Breast epithelium (tissue), 4 donors: ENCODE results near the gene GPHA2. TPM values are rescaled to one million over a fixed set of nuclear protein-coding genes. Genes with fewer than 3 reads are reported as not detected.

Experiments used
- DNase-seq, 2 donors: peaks; one replicate each; pipeline ENCODE4 v3.0.0-alpha.2; 2019; ENCODE audit warnings: low spot score in 2 of 2
- H3K27ac ChIP-seq, 2 donors: fragments of 200-600 bp; sonication (generic) in 1 of 2; one replicate each; pipeline ENCODE4 v1.5.1; 2016 to 2019; ENCODE audit warnings: mild to moderate bottlenecking in 1 of 2
- H3K27me3 ChIP-seq, 2 donors: fragments of 200-600 bp; sonication (generic) in 1 of 2; one replicate each; pipeline versions ENCODE4 v1.5.1 to v1.6.0; 2017 to 2019; ENCODE audit warnings: control low read depth in 1 of 2, mild to moderate bottlenecking in 1 of 2
- H3K36me3 ChIP-seq: fragments of 200-600 bp; one replicate; pipeline ENCODE4 v1.5.1; 2019
- H3K4me1 ChIP-seq, 2 donors: fragments of 200-600 bp; sonication (generic); one replicate each; pipeline ENCODE4 v1.5.1; 2016 to 2019; ENCODE audit warnings: control low read depth in 1 of 2
- H3K4me3 ChIP-seq, 3 donors: fragments of 200-600 bp; sonication (generic); 1 replicate in 2 of 3; 2 replicates in 1 of 3; pipeline ENCODE4 v1.5.1; 2016 to 2019; ENCODE audit warnings: mild to moderate bottlenecking in 3 of 3, moderate library complexity in 2 of 3
- H3K9me3 ChIP-seq, 2 donors: fragments of 200-600 bp; sonication (generic) in 1 of 2; one replicate each; pipeline ENCODE4 v1.5.1; 2016 to 2019; ENCODE audit warnings: control low read depth in 1 of 2
- POLR2A ChIP-seq: fragments of 450-650 bp; IDR thresholded peaks from one replicate; pipeline ENCODE4 v1.6.1; 2016; ENCODE audit warnings: antibody characterized with exemption, mild to moderate bottlenecking, moderate library complexity
- POLR2AphosphoS5 ChIP-seq, 3 donors: sonication (generic); formaldehyde crosslinking; IDR thresholded peaks; one replicate each; pipeline ENCODE4 v1.6.1; 2017; ENCODE audit warnings: antibody characterized with exemption in 3 of 3
- intact Hi-C: fragments of 100-400 bp; cut with DNase I; formaldehyde crosslinking; loops from one replicate; pipeline ENCODE4 v1.15.1; 2023; ENCODE audit warnings: low total_unique reads
- total RNA-seq, 3 donors: library from RNA; depleted of rRNA; stranded (reverse); fragments of >200 nt; gene quantifications; one replicate each; pipeline ENCODE4 v1.1.0, GENCODE V29; 2016
- TF ChIP-seq, protein P1 (sequence below), 3 donors: fragments of 450-650 bp; IDR thresholded peaks; one replicate each; pipeline ENCODE4 v1.5.1; 2016 to 2017; ENCODE audit warnings: antibody characterized with exemption in 3 of 3, mild to moderate bottlenecking in 3 of 3, moderate library complexity in 3 of 3

The GPHA2 gene
- total RNA-seq, 3 donors from 2014 or later = not detected

DNA sequence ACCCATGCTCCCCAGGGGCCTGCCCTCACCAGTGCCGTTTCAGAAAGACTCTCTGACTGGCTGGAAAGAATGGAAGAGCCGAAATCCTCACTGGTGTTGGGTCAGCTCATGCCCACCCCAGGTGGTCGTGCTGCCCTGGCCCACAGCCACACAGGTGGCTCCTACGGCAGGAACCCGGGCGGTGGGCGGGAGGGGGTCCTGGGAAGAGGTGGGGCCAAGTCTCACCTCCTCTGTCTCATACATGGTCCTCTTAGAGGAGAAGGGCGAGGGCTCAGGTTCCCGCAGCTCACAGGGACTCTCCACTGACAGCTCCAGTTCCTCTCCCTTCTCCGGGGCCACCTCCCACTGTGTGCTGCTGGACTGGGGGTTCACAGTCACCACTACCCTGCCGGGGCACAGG lies 26.9 kb downstream of the GPHA2 start:
- Histone ChIP-seq H3K27me3 (no peaks in the 10 kb centered on the region), H3K4me3 (no peak overlapping the region), H3K9me3 (no peaks in the 10 kb centered on the region), H3K36me3 (peaks cover 22% of the 10 kb centered on the region), H3K4me1 (no peaks in the 10 kb centered on the region), H3K27ac (no peak overlapping the region)
- TF ChIP-seq POLR2AphosphoS5 (IDR thresholded peaks at IDR 0.05) = no peak
- no peak for TF ChIP-seq POLR2A
- TF ChIP-seq, protein P1, sequence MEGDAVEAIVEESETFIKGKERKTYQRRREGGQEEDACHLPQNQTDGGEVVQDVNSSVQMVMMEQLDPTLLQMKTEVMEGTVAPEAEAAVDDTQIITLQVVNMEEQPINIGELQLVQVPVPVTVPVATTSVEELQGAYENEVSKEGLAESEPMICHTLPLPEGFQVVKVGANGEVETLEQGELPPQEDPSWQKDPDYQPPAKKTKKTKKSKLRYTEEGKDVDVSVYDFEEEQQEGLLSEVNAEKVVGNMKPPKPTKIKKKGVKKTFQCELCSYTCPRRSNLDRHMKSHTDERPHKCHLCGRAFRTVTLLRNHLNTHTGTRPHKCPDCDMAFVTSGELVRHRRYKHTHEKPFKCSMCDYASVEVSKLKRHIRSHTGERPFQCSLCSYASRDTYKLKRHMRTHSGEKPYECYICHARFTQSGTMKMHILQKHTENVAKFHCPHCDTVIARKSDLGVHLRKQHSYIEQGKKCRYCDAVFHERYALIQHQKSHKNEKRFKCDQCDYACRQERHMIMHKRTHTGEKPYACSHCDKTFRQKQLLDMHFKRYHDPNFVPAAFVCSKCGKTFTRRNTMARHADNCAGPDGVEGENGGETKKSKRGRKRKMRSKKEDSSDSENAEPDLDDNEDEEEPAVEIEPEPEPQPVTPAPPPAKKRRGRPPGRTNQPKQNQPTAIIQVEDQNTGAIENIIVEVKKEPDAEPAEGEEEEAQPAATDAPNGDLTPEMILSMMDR (IDR thresholded peaks at IDR 0.05) = no peak
- intact Hi-C loops = no loop called here
- no peak for DNase-seq

DNA sequence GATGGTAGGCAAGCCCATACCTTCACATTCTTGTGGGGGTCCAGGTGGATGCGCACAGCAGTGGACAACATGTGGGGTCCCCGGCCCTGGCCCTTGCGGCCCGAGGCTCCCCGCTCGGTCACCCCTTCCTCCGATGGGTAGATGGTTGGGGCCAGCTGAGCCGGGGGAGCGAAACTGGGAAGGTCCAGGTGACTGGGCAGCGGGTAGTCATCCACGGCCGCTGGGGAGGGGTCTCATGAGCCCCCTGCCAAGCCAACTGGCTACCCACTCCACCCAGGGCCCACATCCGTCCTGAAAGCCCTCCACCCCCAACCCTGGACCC lies 29.4 kb downstream of the GPHA2 start:
- Histone ChIP-seq H3K4me1 (no peaks in the 10 kb centered on the region), H3K27ac (no peak overlapping the region), H3K36me3 (peaks cover 25% of the 10 kb centered on the region), H3K4me3 (no peak overlapping the region), H3K27me3 (no peaks in the 10 kb centered on the region), H3K9me3 (no peaks in the 10 kb centered on the region)
- no peak for TF ChIP-seq POLR2A
- TF ChIP-seq POLR2AphosphoS5 (IDR thresholded peaks at IDR 0.05) = no peak
- TF ChIP-seq, protein P1 (IDR thresholded peaks at IDR 0.05) = no peak
- intact Hi-C loops = no loop called here
- DNase-seq = no peak

DNA sequence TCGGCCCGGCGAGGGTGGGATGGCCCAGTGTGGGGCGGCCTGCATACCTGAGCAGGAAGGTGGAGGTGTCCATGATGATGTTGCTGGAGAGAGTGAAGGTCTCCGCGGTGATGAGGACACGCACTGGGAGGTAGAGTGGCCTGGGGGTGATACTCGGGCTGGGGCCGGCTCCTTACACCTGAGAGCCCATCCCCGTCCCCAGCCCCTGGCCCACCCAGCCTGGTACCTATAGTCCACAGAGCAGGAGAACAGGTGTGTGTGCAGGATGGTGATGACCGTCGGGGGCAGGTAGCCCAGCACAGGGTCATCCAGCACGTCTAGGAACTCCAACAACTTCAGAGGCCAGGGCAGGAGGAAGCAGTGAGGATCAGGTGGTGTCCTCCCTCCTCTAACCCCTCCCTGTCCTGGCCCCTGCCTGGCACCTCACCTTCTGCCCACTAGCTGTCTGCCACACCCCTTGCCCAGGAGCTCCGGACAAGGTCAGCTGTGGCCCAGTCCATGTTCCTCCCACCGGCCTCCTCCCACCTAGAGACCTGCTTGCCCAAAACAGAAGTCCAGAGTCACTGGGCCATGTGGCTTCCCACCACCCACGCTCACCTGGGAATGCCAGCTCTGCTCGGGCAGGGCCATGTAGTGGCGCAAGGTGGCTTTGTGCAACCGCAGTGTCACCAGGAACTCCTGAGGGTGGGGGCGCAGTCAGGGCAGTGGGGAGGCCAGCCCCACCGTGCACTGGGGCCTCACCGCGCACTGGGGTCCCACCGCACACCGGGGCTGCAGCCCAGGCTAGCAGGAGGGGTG lies 30.0 kb downstream of the GPHA2 start:
- H3K27me3 ChIP-seq = no peaks in the 10 kb centered on the region
- no peaks in the 10 kb centered on the region for H3K9me3 ChIP-seq
- TF ChIP-seq, protein P1 (IDR thresholded peaks at IDR 0.05) = no peak
- TF ChIP-seq POLR2AphosphoS5 (IDR thresholded peaks at IDR 0.05) = no peak
- no peak for TF ChIP-seq POLR2A
- intact Hi-C loops = no loop called here
- no peak overlapping the region for H3K27ac ChIP-seq
- DNase-seq = no peak
- no peaks in the 10 kb centered on the region for H3K4me1 ChIP-seq
- peaks cover 19% of the 10 kb centered on the region for H3K36me3 ChIP-seq
- H3K4me3 ChIP-seq = no peak overlapping the region

DNA sequence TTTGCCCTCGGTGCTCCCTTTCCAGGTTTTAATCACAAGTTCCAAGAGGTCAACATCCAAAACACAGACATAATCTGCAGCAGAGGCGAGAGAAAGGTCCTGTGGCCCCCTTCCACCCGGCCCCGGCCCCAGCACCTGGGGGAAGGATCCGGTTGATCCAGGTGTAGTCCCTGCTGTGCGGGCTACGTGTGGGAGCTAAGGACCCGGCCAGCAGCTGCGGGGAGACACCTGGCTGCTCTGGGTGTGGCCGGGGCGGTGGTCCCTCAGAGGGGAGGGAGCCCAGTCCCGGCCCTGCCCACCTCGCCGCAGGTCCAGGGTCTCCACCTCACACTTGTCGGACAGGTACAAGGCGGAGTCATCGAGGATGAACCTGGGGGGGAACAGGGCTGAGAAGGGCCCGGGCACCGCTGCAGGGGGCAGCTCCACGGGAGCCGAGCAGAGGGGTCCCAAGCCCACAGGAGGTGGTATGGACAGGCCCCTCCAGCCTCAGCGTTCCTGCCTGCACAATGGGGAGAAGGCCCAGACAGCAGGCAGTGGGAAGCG lies 32.3 kb downstream of the GPHA2 start:
- Histone ChIP-seq H3K4me3 (no peak overlapping the region), H3K27ac (no peak overlapping the region), H3K9me3 (no peaks in the 10 kb centered on the region), H3K4me1 (no peaks in the 10 kb centered on the region), H3K27me3 (no peaks in the 10 kb centered on the region), H3K36me3 (peaks cover 14% of the 10 kb centered on the region)
- TF ChIP-seq, protein P1 (IDR thresholded peaks at IDR 0.05) = no peak
- no peak for TF ChIP-seq POLR2AphosphoS5 (IDR thresholded peaks at IDR 0.05)
- no peak for TF ChIP-seq POLR2A
- intact Hi-C loops = no loop called here
- no peak for DNase-seq

DNA sequence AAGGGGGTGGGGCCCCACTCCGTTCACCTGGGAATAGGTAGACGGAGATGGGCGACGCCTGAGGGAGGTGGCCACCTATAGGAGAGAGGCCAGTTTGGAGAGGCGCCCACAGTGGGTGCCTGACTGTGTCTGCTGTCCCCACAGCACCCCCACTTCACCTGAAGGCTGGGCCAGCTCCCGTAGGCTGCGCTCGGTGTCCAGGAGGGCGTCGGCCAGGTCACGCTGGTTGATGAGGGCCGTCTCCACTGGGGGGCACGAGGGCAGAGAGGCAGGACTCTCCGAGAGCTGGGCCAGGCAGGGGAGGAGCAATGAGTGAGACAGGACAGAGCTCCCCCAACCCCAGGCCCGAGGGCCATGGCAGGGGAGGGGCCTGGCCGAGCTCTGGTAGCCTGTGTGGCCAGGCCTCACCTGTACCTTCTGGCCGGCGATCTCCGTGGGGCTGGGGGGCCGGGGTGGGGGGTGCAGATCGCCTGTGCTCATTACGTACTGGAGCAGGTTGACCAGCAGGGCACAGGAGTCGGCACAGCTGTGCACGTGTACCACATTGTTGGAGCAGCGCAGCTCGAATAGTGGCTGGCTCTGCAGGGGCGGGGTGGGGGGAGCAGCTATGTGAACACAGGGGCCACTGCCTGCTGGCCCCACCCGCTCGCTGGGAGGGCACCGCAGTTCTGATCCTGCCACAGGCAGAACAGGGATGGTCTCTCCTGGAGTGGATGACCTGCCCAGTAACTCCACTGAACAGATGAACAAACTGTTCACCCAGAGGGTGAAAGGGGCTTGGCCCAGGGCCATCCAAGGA lies 33.4 kb downstream of the GPHA2 start:
- Histone ChIP-seq H3K4me3 (no peak overlapping the region), H3K27ac (no peak overlapping the region), H3K36me3 (peaks cover 14% of the 10 kb centered on the region), H3K27me3 (no peaks in the 10 kb centered on the region), H3K4me1 (no peaks in the 10 kb centered on the region), H3K9me3 (no peaks in the 10 kb centered on the region)
- intact Hi-C loops = no loop called here
- no peak for TF ChIP-seq POLR2AphosphoS5 (IDR thresholded peaks at IDR 0.05)
- TF ChIP-seq, protein P1 (IDR thresholded peaks at IDR 0.05) = no peak
- TF ChIP-seq POLR2A = no peak
- DNase-seq = no peak
